ENCODE results near the gene ENPP1. TPM values are rescaled to one million over a fixed set of nuclear protein-coding genes. Genes with fewer than 3 reads are reported as not detected.

ENPP1 gene
- total RNA-seq, 1 experiment from 2014 or later, result 34.0 TPM

DNA sequence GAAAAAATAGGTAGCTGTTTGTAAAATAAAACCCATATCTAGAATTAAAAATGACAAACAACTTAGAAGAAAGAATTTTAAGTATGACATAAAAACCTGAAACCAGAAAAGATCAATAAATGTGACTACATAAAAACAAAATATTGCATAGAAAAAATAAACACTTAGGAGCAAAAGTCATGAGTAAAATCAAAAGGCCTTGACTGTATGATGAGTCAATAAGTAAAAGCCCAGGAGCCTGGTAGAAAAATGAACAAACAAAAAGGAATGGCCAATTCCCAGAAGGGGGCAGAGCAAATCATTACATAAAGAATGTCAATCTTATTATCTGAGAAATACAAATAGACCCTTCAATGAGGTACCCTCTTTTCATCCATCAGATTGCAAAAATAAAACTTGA lies 20.7 kb upstream of the ENPP1 start:
- DNase-seq (ENCODE audit: low read depth), result no peak

DNA sequence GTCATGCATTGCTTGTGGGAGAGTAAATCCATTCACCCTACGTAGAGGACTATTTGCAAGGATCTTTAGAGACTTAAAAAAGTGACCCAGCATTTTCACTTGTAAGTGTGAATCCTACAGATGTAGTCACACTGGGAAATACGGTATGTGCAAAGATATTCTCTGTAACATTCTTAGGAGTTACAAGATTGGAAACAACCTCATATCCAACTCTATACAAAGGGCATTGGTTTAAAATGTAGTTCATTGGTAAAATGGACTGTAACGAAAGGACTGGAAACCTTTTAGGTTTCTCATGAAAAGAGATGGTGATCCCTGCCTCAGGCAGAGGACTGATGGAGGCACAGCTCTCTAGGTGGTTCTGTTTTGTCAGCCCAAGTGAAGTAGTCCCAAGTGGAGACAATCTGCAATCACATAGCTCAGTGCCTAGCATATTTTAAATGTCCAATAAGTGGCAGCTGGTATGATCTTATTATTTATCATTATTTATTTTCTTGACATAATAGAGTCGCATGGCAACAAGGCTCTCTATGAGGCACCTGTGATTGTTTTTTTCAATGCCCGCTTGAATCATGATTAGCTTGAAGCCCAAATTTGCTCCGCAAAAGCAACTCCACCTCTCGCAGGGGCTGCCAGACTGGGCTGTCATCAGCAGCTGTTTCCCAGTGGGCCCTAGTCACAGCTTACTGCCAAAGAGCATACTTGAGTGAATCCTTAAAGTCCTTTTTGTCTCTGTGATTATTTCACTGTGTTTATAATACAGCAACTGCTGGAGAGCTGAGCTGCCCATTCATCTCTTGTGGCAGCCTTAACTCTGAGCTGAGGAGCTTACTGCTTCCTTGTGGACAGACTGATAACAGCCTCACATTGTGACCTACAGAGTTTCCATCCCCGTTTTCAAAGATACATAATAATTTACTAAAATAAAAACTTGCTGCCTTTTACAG lies 19.8 kb upstream of the ENPP1 start:
- peak; percentile 51 for DNase-seq (ENCODE audit: low read depth)

DNA sequence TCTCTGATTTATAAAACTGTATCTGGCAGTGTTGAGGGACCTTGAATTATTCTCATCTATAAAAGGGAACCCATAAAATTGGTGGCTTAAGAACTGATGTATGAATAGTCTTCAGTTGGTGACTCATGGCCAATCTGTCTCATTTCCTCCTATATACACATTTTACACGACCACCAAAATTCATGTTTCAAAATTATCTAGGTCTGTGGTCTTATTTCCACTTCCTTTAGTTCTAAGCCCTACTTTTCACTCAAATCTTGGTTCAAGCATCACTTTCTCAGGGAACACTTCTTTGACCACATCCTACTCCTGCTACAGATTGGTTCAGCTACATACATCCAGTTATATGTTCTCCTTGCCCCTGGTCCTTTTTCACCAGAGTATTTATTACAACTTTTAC lies 18.6 kb upstream of the ENPP1 start:
- DNase-seq (ENCODE audit: low read depth), result peak; percentile 43

DNA sequence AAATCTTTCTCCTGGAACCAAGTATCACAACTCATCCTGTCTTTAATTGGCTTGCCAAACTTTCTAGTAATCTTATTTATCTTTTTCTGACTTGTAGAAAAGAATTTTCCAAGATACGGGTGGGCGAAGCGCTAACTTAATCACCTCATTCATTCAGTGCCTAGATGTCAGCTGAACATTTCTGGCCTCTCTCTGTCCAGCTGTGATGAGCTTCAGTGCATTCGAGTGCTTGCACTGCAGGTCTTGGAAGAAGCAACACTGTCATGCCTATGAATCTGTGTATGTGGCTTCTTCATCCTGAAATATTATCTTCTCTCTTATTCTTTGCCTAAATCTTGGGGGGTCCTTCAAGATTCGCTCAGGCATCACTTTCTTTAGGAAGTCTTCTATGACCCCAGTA lies 16.3 kb upstream of the ENPP1 start:
- DNase-seq (ENCODE audit: low read depth), result no peak

DNA sequence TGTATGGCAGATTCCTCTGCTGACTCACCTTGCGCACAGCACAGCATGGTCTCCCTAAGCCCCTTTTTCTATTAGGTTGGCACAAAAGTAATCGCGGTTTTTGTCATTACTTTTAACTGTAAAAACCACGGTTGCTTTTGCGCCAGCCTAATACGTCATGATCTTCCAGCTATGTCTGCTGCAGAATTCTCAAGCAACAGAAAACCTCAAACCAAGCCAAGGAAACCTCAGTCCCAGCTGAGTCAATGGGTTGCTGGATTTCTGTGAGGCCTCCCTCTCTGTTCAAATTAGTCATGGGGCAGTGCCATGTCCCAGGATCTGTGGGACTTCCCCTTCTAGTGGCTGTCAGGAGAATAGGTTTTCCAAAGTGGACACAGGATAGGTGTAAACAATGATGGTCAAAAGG lies 15.7 kb upstream of the ENPP1 start:
- DNase-seq (ENCODE audit: low read depth), result peak; percentile 97

DNA sequence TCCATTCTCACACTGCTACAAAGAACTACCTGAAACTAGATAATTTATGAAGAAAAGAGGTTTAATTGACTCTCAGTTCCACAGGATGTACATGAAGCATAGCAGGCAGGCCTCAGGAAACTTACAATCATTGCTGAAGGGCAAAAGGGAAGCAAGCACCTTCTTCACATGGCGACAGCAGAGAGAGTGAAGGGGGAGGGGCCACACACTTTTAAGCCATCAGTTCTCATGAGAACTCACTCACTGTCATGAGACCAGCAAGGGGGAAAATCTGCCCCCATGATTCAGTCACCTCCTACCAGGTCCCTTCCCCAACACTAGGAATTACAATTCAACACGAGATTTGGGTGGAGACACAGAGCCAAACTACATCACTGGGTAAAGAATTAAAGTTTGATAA lies 12.5 kb upstream of the ENPP1 start:
- DNase-seq (ENCODE audit: low read depth), result no peak

DNA sequence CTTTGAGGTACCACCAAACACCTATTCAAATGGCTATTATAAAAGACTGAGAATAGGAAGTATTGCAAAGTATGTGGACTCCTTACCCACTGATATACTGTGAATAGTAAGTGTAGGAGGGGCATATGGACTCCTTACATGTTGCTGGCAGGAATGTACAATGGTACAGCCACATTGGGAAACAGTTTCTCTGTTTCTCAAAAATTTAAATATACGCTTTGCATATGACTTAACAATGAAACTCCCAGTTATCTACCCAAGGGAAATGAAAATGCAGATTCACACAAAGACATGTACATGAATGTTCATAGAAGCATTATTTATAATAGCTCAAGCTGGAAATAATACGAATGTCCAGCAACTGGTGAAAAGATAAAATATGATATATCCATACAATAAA lies 5.5 kb upstream of the ENPP1 start:
- DNase-seq (ENCODE audit: low read depth), result no peak

DNA sequence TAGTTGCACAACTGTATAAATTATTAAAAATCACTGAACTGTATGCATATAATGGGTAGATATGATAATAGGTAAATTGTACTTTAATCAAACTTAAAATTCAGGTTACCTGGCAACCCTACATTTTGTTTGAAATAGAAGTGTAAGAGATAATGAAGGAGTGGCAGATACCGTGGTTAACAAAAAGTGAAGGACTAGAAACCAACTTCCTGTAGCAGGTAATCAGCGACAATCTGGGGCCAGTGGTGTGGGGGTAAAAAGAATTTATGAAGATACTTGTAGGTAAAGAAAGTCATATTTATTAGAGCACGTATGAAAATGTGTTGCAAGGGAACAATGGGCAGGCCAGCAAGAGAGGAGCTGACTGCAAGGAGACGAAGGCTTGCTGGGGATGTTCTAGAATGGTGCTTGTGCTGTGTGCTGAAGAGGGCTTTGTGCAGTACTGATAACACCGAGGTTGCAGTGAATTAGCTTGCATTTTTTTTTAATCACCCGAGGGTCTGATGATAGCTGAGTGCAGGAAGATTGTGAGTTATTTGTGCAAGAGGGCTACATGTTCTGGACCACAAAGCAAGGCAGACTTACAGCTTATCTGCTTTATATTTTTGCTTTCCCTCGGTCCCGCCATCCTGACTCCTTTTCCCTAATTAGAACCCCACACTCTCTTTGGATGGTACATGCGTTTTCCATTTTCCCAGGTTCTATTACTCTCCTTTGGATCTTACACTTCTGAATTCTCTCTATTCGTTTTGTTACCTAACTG lies 4.6 kb upstream of the ENPP1 start:
- DNase-seq (ENCODE audit: low read depth), result no peak

DNA sequence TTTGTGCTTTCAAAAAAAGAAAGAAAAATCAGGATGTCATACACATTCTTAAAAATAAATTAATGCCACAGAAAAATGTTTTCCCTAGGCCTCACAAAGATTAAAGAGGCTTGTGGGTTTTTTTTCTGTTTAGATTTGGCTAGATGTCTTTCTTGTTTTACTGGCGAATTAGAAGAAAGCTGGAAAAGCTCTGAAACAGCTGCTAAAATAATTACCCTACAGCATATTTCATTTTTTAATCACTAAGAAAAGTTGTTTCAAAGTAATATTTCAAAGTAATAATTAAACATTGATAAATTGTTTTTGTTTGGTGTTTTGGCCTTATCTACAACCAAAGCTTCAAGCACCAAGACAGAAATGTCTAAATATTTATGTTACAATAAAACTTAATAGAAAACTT lies 3.7 kb upstream of the ENPP1 start:
- DNase-seq (ENCODE audit: low read depth), result no peak

DNA sequence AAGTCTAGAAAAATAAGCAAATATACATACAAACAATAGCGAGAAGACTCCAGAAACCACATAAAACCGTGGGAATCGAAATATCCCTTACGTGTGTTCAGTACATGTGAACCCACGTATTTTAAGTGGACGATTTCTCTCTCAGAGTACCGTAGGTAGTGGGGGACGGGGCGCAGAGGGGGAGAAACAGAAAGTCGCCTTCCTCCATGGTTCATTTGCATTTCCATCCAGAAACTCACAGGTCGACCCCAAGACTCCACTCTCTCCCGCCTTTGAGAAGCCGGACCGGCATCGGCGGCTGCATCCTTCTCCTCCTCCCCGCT lies 538 bp upstream of the ENPP1 start:
- DNase-seq (ENCODE audit: low read depth), result no peak

DNA sequence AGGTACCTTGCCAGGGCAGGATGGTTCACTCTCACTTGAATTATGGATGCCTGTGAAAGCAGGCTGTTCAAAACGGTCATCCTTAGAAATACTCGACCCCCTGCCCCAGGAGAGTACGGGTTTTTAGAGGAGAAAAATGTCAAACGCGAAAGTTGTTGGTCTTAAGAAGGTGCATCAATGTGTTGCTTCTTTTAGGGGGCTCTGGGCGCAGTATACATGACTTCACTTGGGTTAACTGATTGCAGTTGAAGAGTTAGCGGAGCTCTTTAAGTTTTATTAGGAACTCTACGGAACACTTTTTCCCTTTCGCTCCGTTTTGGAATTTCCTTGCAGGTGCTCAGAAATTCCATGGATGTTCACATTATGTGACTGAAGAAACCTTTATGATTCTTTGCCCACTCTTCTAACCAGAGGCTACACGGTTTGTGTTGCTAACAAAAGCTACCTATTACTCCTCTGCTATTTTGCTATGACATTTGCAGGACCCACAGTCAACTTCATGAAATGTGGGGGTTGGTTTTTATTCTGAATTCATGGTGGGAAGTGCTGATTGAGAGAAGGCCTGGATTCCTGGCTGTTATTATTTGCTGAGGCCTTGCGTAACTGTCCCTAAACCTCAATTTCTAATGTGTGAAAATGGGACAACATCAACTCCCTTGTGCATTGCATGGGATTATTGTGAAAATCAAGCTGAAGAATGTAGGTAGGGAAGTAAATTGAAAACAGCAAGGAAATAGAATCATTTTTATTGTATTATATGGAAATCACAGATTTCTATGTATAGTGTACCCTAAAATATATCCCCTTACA lies 845 bp downstream of the ENPP1 start:
- no peak for DNase-seq (ENCODE audit: low read depth)

DNA sequence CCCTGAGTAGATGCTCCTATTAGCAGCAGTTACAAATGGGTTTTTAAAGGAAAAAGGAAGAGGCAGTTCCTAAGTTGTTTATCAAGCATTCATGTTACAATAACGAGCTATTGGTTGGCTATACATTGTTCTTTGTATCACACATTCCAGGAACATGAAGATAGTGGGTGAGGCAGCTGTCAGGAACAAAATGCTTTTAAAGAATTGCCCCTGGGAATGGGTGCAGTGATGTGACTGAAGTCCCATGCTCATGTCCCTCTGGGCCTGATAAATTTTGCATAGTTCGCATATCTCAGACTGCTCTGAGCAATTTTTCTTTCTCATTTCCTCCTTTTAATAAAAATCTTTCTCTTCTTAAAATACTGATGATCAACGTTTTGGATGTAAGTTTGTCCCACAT lies 3.7 kb downstream of the ENPP1 start:
- DNase-seq (ENCODE audit: low read depth), result no peak

DNA sequence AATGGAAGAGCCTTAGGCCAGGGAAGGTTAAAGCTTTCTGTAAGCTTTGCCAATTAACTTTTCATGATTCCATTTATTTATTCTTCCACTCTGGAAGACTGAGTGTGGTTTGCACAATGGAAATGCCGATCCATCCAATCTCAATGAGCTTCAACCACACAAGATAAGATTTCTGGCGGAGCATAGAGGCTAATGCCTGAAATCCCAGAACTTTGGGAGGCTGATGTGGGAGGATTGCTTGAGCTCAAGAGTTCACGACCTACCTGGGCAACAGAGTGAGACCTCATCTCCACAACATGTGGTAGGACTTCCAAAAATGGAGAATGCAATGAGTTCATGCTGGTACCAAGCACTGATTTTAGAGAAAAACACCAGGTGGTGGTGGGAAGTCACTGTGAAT lies 6.2 kb downstream of the ENPP1 start:
- DNase-seq (ENCODE audit: low read depth), result no peak

DNA sequence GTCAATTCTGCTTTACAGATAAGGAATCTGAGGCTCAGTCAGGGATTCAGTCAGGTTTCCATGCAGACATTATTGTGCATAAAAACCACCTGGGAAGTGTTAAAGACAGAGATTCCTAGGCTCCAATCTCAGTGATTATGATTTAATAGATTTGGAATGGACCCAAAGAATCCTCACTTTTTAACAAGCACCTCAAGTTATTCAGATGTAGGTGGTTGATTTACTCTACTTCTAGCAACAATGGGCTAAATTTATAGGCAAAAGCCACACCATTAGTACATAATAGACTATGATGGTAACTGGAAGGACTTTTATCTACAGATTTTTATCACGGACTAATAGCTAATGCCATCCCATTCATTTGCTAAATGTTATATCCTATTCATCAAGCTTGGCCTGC lies 9.0 kb downstream of the ENPP1 start:
- DNase-seq (ENCODE audit: low read depth), result no peak

DNA sequence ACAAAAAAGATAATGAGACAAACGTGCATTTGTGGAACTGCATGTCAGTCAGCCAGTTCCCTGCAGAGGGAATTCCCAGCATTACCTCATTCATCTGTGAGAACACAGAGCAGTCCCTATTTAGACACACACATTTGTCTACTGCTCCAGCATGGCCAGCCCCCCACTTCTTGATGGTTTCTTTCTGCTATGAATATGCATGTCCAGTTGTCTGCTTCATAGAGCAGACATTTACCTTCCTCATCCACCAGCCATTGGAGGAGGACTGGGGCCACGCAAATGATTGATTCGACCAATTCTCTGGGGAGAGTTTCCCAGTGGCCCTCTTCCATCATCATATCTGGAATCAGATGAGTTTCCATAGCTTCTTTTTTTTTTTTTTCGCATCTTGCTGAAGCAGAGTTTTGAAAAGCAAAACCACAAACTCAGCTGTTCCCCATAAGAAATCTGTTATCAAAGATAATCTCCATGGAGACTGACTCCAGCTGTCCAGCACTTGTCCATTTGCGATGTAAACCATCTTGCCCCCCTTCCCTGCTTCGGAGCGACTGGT lies 11.8 kb downstream of the ENPP1 start:
- peak; percentile 91 for DNase-seq (ENCODE audit: low read depth)

DNA sequence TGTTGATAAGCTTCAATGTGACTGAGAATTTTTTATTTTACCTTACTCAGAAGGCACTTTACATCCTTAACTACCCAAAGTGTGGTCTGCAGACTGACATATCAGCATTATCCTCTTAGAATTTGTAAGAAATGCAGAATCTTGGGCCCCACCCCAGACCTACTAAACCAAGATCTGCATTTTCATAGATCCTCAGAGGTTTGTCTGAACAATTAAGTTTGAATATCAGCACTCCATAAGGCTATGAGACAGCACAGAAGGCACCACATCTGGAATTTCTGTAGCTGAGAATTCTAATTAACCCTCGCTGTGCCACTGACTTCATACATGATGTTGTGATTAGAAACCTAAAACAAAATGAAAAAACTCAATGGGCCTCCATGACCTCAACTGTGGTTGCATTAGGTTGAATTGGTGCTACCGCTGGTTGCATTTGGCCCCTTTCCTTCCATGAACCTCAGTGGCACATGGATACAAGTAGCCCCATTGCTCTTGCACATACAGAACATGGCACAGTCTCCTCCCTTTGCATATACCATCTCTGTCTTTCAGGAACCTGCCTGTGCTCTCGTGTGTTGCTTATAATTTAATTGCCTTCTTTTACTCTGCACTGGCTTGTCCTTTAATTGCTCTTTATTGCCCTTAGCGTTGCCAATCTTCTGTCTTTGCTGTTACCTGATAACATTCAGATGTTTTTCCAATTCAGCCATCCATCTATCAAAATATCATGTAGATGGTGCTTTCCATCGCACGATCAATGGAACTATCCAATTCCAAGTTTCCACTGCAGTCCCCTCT lies 13.4 kb downstream of the ENPP1 start:
- DNase-seq (ENCODE audit: low read depth), result no peak

DNA sequence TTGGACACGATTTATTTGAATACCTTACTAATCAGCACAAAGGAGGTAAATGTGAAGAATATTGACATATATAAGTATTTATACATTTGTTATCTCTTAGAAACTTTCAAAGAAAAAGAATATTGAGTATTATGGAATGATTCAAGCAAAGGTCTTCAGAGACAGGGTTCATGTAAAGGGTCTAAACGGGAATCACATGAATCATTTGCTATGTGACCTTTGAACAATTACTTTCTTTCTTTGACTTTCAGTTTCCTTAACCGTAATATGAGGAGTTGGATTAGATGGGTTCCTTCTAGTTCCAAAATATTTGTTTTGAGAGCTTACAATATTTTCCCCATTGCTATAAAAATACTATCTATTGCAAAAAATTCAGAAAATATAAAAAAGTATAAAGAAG lies 14.3 kb downstream of the ENPP1 start:
- DNase-seq (ENCODE audit: low read depth), result no peak

DNA sequence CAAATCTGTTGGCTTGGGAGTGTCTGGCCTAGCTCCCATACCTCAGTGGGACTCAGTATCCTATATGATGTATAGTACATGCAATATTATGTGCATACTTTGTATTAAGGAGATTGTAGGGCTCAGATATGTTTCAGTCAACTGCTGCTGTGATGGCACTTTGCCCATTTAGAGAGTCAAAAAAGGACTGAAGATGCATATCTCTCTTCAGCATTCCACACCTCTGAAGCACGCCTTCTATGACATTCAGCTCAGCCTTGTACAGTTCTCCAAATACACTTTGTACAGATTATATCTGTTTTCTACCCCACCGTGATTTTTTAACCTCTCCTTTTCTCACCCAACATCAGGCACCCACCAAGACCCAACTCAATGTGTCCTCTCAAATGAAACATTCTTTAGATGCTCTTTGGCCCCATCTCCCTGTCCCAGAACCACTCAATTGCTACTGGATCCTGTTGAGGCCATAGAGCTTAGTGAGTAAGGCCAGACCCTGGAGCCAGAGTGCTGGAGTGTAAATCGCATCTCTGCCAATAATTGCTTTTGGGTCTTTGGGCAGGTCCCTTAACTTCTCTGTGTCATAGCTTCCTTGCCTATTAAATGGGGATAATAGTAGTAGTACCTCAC lies 15.6 kb downstream of the ENPP1 start:
- peak; percentile 64 for DNase-seq (ENCODE audit: low read depth)

DNA sequence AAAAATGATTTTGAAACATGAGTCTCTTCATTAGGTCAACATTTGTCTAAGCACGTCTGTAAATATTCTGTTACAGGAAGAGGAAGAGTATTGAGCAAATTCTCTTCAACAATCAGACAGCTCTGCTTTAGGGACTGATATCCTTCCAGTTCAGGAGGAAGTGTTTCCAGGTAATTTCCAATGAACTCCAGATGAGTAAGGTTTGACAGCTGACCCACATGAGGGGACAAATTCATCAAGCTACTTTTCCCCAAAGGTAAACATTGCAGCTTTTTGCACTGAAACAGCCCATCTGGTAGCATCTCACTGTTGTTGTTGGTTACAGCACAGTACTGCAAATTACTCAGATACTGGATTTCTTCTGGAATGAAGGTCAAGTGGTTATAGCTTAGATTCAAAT lies 18.1 kb downstream of the ENPP1 start:
- DNase-seq (ENCODE audit: low read depth), result no peak

DNA sequence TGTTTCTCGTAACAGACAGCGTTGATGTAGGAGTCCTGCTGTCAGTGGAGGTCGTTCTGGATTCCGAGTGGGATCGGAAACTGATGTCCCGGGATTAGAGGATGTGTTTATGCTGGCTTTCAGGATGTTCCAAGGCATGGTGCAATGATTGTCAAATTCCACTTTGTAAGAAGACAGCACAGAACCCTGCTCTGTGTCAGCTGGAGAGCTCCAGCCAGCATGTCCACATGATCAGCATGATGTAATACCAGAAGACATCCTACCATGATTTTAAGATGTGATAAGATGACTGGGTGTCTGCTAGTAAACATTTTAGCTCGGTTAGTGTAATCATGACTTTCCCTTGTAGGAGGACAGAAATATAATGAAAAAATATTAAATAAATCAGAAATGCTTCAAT lies 20.3 kb downstream of the ENPP1 start:
- peak; percentile 42 for DNase-seq (ENCODE audit: low read depth)

DNA sequence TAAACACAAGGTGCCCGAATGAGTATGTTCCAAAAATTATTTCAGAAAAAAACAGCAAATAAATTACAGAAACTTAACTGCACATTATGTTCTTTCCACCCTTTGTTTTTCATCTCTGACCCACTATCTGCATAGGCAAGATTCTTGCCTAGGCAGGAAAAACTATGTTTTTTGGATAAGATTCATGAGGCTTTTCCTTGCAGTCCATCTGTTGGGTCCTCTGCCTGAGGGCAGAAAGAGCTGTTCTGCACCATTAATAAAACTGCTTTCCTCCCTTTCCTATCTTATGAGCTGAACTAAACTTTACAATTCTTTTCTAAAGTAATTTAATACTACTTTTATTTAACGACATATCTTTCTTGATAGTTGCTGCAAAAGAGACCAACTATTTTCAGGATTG lies 21.1 kb downstream of the ENPP1 start:
- peak; percentile 49 for DNase-seq (ENCODE audit: low read depth)

All from RPMI7951 (cell line).